22Rv1 (cell line): ENCODE measurements around the gene MFN2.

Source experiments
- CTCF ChIP-seq: fragments of 450-650 bp; IDR thresholded peaks from 2 replicates; pipeline ENCODE4 v1.5.1; 2017; ENCODE audit warnings: mild to moderate bottlenecking
- ZFX ChIP-seq: fragments of 450-650 bp; IDR thresholded peaks from 2 replicates; pipeline ENCODE4 v1.6.1; 2017; ENCODE audit warnings: antibody characterized with exemption, borderline replicate concordance

GRCh38 chr1:12010746-12011570 lies 30.7 kb downstream of the MFN2 start:
- TF ChIP-seq CTCF (no peak), ZFX (no peak)
